GM12874 (cell line): ENCODE results near the gene COMMD10.

Experiments used
- TF ChIP-seq, protein P1 (sequence below): IDR thresholded peaks from 2 replicates; pipeline ENCODE4 v1.5.1; 2011; ENCODE audit warnings: low read depth, mild to moderate bottlenecking, control low read depth, low read length, moderate library complexity; ENCODE audit not compliant: insufficient read depth

The COMMD10 gene

DNA sequence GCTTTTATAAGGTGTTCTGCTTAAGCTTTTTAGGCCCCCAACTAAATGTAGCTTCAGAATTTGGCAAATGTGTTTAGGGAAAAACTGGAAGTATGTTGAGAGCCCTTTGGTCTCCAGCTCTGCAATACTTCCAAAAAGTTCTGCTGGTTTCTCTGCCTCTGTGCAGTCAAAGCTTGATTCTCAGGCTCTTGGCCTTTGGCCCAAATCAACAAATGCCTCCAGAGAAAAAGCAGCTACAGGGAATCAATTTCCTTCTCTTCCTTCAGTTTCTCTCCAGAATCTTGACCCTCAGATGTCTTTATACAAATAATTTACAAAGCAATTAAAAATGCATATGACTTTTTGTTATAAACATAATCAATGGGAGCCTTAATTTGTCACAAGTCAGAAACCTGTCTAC is 235.7 kb downstream of the COMMD10 start:
- TF ChIP-seq, protein P1, sequence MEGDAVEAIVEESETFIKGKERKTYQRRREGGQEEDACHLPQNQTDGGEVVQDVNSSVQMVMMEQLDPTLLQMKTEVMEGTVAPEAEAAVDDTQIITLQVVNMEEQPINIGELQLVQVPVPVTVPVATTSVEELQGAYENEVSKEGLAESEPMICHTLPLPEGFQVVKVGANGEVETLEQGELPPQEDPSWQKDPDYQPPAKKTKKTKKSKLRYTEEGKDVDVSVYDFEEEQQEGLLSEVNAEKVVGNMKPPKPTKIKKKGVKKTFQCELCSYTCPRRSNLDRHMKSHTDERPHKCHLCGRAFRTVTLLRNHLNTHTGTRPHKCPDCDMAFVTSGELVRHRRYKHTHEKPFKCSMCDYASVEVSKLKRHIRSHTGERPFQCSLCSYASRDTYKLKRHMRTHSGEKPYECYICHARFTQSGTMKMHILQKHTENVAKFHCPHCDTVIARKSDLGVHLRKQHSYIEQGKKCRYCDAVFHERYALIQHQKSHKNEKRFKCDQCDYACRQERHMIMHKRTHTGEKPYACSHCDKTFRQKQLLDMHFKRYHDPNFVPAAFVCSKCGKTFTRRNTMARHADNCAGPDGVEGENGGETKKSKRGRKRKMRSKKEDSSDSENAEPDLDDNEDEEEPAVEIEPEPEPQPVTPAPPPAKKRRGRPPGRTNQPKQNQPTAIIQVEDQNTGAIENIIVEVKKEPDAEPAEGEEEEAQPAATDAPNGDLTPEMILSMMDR: no peak

DNA sequence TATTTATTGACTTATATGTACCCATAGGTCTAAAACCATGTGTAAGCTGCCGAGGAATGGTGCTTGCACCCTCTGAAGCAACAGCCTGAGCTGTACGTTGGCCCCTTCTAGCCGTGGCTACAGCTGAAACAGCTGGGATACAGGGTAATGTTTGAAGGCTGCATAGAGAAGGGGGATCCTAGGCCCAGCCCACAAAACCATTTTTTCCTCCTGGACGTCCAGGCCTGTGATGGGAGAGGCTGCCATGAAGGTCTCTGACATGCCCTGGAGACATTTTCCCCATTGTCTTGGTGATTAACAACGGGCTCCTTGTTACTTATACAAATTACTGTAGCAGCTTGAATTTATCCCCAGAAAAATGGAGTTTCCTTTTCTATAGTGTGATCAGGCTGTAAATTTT is 244.7 kb downstream of the COMMD10 start:
- TF ChIP-seq, protein P1: no peak

DNA sequence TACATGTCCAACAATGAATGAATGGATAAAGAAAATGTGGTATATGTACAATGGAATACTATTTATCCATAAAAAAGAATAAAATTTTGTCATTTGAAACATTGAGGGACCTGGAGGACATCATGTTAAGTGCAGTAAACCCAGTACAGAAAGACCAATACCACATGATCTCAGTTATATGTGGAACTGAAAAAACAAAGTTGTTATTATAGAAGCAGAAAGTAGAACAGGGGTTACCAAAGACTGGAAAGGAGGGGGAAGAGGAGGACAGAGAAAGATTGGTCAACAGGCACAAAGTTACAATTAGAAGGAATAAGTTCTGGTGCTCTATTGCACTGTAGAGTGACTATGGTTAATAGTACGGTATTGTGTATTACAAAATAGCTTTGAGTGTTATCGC is 256.0 kb downstream of the COMMD10 start:
- TF ChIP-seq, protein P1: no peak
